Measurements from ENCODE around the gene RAC2.
"Not testable (repeated sequence)": the region's sequence is repeated elsewhere in the genome, so short reads cannot be mapped to it uniquely, and the experiment has no call there.

RAC2 gene

GRCh38 chr22:37202001-37202555 lies 42.0 kb downstream of the RAC2 start:
- peak; percentile 22 for DNase-seq

DNA sequence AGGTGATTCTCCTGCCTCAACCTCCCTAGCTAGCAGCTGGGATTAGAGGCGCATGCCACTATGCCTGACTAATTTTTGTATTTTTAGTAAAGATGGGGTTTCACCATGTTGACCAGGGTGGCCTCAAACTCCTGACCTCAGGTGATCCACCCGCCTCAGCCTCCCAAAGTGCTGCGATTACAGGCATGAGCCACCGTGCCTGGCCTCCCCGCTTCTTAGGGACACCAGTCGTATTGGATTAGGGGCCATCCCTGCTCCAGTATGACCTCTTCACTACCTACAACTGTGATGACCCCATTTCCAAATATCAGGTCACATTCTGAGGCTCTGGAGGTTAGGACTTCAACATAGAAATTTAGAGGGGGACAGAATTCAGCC lies 42.6 kb downstream of the RAC2 start:
- not testable (repeated sequence) for DNase-seq

DNA sequence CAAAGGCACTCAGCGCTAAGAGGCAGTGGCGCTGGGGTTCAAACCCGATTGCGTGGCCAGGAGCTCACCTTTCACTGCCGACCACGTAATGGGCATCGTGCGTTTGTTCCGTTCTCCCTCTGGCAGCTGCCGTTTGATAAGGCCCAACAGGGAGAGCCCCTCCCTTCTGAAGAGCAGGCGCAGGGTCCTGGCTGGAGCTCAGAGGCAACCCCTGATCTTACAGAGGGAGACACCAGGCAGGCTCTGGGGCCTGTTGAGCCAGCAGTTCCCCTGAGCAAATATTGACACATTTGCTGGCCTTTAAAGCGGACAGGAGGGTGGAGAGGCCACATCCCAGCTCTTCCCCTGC lies 44.3 kb downstream of the RAC2 start:
- DNase-seq = no peak

- DNase-seq = peak; percentile 100
These were observed 44.8 kb downstream of the RAC2 start for GRCh38 chr22:37199103-37199759.

DNA sequence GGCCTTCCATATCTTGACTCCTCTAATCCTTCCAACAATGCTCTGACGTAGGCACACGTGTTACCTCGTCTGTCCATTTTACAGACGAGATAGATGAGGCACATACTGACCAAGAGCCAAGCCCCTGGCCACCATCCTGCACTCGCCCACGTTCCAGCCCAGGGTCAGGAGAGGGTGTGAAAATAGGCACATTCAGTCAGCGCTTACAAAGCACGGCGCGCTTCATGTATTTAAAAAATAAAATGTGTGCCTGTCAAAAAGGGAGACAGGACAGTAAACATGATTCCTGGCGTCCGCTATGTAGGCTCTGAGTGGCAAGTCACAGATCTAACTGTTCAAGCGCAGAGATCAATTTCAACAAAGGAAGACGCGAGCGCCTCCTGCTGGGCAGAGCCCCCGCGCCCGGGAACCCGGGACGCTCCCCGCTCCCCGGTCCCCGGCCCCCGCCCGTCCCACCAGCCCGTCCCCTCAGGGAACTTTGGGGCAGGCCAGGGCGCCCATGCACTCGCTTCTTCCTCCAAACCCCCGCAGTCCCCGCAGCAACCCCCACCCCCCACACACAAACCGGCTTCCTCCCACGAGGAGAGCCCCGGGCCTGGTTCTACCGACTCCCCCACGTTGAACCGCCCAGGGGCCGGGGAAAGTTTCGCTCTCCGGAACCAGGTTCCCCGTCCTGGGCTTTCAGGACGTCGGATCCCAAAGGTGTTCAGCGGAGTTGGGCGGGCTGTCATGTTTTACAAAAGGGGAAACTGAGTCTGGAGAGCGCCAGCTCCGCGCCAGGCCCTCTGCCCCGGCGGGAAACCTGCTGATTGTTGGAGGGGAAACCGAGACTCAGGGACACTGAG lies 45.6 kb downstream of the RAC2 start:
- DNase-seq = peak; percentile 90

DNA sequence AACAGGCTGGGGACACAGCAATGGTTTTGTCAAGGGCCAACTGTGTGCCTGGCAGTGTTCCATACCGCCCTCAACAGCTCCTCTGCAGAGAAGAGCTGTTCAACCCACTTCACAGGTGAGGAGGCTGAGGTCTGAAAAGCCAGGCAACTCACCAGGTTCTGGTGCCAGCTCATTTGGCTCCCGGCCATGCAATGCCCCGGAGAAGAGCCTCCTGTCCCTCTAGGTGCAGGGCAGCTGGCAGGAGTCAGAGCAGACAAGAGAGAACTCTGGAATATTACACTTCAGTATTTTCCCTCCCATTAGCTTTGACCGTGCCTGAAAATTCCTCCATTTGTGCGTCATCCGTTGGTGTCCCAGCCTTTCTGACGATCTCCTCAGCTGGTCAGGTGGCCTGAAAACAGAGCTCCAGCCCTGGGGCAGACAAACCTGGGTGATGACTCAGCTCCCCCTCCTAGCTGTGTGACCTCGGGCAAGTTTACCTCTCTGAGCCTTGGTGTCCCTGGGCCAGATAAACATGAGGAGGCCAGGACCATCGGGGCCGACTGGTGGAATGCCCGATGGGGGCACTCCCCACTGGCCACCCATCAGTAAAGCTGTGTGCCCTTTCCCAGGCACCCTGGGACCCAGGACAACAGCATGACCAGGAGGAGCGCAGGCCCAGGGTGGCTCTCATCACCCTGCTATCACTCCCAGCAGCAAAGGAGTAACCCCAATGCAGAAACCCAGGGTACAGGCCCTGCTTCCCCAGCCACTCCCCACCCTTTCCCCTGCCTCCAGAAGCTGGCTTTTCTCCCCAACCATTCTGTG lies 46.4 kb downstream of the RAC2 start:
- peak; percentile 32 for DNase-seq

DNA sequence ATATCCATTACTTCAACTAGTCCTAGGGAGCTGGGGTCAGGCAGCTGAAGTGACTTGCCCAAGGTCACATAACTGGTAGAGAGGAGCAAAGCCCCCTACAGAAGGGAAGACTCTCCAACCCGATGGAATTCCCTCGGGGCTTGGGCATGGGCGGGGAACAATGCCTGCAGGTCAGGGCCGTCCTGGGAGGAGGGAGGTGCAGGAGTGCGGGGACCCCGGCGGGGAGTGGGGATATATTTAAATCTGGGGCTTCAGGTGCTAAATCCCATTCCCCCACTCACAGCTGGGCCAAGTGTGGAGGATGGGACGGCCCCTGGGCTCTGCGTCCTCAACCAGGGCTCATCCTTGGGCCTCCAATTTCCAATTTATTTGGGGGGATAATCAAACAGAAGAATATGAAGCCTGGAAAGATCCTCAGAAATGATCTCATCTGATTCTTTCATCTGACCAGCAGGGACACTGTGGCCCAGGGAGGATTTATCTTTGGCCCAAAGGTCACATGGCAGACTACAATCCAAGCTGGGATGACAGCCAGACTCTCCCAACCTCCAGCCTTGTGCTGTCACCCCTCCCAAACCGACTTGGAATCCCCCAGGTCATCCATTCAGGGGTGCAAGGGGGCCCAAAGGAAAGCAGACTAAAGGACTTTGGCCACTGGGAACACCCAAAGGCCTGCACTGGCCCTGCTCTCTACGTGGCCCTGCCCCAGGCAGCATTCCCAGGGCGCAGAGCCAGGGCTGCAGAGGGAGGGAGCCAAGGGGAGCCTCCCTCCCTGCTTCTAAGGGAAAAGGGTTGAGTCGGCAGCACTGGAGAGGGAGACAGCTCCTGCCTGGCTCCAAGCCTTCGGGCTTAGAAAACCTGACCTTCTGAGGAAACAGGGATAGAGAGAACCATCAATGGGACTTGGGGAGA lies 47.3 kb downstream of the RAC2 start:
- peak; percentile 81 for DNase-seq

GRCh38 chr22:37195921-37196320 lies 48.1 kb downstream of the RAC2 start:
- DNase-seq = peak; percentile 16

GRCh38 chr22:37194750-37195149 lies 49.3 kb downstream of the RAC2 start:
- no peak for DNase-seq

- peak; percentile 28 for DNase-seq
These were observed 50.4 kb downstream of the RAC2 start for GRCh38 chr22:37193629-37194191.

- no peak for DNase-seq
These were observed 51.3 kb downstream of the RAC2 start for GRCh38 chr22:37192741-37193140.

DNA sequence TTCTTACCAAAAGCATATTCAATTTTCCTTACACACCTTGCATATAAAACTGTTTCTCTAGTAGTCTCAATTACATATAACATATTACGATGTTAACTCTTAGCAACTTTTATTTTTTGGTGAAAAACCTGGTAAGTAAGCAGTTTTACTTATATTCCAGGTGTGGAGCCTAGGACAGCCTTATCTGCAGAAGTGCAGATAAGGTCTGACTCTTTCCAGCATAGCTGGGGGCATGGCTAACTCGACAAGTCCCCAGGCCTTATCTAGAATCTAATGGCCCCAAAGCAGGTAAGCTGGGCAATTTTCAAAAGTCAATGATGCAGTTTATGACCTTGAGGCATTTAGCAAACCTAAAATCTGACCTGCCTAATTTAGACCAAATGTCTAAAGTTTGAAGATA lies 51.9 kb downstream of the RAC2 start:
- no peak for DNase-seq

DNA sequence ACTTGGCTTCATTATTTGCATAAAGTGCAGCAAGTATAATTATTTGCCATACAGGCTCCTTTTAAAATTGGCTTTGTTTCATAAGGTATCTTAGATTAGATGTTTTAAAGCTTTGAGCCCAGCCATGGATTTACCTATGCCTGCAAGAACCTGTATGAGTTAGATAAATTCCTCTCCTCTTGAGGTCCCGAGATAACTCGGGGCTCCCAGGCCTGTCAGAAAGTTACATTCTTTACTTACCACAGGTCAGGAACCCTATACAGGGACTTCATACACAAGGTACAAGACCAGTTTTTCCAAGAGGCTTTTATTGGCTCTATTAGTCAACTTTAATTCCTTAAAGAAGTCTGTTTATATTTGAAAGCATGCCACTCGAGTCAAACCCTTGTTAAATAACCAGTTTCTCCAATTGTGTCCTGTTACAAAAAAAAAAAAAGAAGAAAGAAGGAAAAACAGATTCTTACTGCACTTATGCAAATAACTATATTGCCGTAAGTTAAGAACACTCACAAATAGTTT lies 53.7 kb downstream of the RAC2 start:
- no peak for DNase-seq

GRCh38 chr22:37188901-37189466 lies 55.1 kb downstream of the RAC2 start:
- no peak for DNase-seq

DNA sequence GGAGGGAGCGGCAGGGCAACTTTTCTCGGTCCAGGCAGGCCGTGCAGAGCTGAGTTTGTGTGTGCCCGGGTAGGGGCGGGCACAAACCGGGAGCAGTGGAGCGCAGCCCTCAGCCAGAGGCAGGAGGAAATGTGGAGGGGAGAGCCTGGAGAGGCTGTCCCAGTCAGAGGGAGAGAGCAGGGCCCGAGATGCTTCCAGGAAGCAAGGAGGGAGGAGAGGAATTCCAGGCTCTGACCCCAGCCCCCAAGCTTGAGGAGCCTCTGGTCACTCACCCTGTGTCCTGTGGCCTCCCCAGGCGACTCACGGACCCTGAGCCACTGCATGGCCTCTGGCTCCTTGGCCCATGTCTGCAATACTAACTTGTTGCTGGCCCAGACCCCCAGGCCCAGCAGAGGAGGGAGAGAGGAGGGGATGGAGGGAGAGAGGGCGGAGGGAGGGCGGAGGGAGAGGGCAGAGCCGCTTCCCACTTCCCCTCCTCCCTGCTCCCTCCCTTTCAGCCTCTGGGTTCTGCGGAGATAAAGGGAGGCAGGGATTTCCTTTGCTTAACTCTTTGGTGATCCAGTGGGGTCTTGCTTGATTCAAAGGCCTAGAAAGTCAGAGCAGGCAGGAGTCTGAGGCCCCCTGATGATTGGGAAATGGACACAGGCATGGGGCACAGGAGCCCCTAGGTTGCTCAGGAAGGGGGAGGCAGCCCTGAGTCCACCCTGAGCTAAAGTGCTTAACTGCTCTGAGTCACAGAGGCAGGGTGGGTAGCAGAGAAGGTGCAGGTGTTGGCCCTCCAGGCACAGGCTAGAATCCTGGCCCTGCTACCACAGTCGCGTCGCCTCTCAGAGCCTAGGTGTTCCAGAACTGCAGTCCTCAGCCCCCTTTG lies 55.9 kb downstream of the RAC2 start, which contains the start of gene C1QTNF6:
Gene C1QTNF6 (minus strand): TSS at position 357 of the 871 bp plus-strand sequence. CDS start 34 bp downstream, at position 323.
- peak; percentile 88 for DNase-seq

DNA sequence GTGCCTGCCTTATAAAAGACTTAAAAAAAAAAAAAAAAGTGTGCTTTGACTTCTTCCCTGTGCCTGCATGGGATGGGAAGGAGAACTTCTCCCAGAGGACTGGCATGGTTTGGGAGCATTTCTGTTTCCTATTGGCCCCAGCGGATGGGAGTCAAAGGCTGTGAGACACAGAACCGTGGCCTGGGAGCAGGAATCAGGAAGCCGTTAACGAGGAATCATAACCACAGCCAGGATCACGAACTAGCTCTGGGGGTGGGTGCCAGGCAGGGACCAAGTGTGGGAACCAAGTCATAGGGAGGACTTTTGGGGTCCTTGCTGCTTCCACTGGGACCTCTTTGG lies 56.5 kb downstream of the RAC2 start:
- no peak for DNase-seq

GRCh38 chr22:37186997-37187522 lies 57.0 kb downstream of the RAC2 start:
- DNase-seq = peak; percentile 39

DNA sequence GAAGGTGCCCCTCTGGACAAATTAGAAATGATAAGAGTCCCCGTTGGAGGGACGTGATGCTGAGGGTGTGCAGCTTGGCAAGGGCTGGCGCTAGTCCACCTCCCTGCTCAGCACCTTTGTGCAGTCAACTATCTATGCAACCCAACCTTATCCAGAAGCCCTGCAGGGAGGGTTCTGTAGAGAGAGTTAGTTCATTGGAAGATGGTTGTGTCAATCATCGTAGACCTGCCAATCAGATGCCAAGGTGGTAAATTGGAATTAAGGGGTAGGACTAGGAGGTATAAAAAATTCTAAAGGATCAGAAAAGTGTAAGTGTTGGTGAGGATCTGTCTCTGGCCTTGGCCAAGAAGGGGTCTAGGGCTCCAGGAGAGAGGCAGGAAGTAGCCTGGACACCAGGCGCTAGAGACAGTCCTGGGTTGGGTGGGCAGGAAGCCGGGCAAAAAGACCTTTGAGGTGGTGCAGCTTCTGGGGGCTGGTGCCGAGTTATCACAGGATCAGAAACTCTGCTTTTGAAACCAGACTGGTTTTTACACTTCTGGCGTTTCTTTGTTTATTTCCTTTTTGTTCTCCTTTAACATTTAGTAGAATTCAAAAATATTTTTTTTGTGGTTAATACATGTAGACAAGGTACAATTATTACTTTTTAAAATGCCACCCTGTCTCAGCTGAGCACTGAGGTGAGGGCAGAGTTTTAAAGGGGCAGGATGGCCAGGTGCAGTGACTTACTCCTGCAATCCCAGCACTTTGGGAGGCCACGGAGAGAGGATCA lies 57.7 kb downstream of the RAC2 start:
- peak; percentile 22 for DNase-seq

DNA sequence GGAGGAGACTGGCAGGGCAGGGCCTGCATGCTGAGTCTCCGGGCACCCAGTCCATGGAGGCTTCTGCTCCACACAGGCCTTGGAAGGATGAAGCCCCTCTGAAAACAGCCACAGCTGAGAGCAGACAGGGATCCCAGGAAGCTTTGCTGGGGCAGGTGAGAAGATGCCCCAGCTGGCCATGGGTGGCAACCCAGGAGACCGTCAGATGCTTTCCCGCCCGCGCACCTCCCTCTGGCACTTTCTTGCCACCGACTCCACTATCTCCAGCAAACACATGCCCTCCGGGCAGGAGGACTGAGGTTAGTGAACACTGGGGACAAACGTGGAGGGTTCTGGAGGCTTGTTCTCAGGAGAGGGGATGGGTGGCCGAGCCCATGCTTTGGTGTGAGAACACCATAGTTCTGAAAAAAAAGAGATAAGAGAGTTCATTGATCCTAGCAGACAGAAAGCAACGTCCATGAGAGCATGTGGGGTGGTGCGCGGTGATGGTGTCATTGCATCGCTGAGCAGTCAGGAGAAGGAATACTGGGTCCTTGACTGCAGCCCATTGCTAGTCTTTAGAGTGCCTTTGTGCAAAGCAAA lies 58.3 kb downstream of the RAC2 start:
- peak; percentile 25 for DNase-seq

Measured in left hindlimb (tissue), 1 donor.